K562 (cell line): ENCODE measurements around the gene NFYC. TPM values are rescaled to one million over a fixed set of nuclear protein-coding genes. Genes with fewer than 3 reads are reported as not detected.
A peak's percentile ranks its signal among the peaks of the same experiment; 100 is the strongest.

Source experiments
- ASH1L ChIP-seq: fragments of 450-650 bp; IDR thresholded peaks from 2 replicates; pipeline ENCODE4 v1.6.1; 2018; ENCODE audit warnings: borderline replicate concordance, mild to moderate bottlenecking, low read depth; ENCODE audit not compliant: partially characterized antibody
- BDP1 ChIP-seq: IDR thresholded peaks from 3 replicates; pipeline ENCODE4 v1.6.1; 2011; ENCODE audit not compliant: insufficient read length, insufficient read depth
- BRD9 ChIP-seq: fragments of 450-650 bp; IDR thresholded peaks from 2 replicates; pipeline ENCODE4 v1.6.1; 2018; ENCODE audit warnings: low read depth; ENCODE audit not compliant: partially characterized antibody
- CEBPG ChIP-seq, 3 experiments: fragments of 200-800 bp in 1 of 3; sonication (Bioruptor generic) in 1 of 3; sonication (generic) in 1 of 3; formaldehyde crosslinking in 1 of 3; IDR thresholded peaks in 2 of 3; conservative IDR thresholded peaks in 1 of 3; 2 replicates each; pipeline versions ENCODE4 v1.6.1 to v1.8.0; 2016 to 2022; ENCODE audit warnings: missing compliant biosample characterization in 2 of 3, missing genetic modification characterization in 2 of 3, mild to moderate bottlenecking in 1 of 3, missing genetic modification reagents in 1 of 3
- DIDO1 ChIP-seq: fragments of 450-650 bp; IDR thresholded peaks from 2 replicates; pipeline ENCODE4 v1.6.1; 2016; ENCODE audit warnings: low read depth, missing biosample characterization, missing genetic modification characterization
- DMBX1 ChIP-seq: fragments of 250-450 bp; sonication (Bioruptor Pico); IDR thresholded peaks from 2 replicates; pipeline ENCODE4 v1.8.0; 2022; ENCODE audit warnings: inconsistent platforms, mild to moderate bottlenecking, moderate library complexity, borderline replicate concordance
- E2F6 ChIP-seq, 2 experiments: IDR thresholded peaks; 2 replicates each; pipeline ENCODE4 v1.6.1; 2011; ENCODE audit warnings: borderline replicate concordance in 1 of 2, control low read depth in 1 of 2, low read depth in 1 of 2, low read length in 1 of 2, mild to moderate bottlenecking in 1 of 2, mixed read lengths in 1 of 2, moderate library complexity in 1 of 2; ENCODE audit not compliant: insufficient read depth in 1 of 2, insufficient read length in 1 of 2, poor library complexity in 1 of 2, severe bottlenecking in 1 of 2; ENCODE audit errors: extremely low read depth in 1 of 2
- EHMT2 ChIP-seq: fragments of 450-650 bp; IDR thresholded peaks from 2 replicates; pipeline ENCODE4 v1.6.1; 2018; ENCODE audit warnings: antibody characterized with exemption
- ETS2 ChIP-seq: IDR thresholded peaks from 2 replicates; pipeline ENCODE4 v1.6.1; 2016; ENCODE audit warnings: borderline replicate concordance, missing genetic modification characterization, mild to moderate bottlenecking, moderate library complexity, missing compliant biosample characterization; ENCODE audit not compliant: poor library complexity, severe bottlenecking
- HNRNPH1 ChIP-seq: fragments of 200-400 bp; formaldehyde crosslinking; optimal IDR thresholded peaks from 2 replicates; pipeline ENCODE3; 2017; ENCODE audit warnings: low read depth, mild to moderate bottlenecking, low read length, moderate library complexity
- NCOA4 ChIP-seq: fragments of 450-650 bp; IDR thresholded peaks from 2 replicates; pipeline ENCODE4 v1.6.1; 2018; ENCODE audit warnings: mild to moderate bottlenecking; ENCODE audit not compliant: partially characterized antibody
- NR1H2 ChIP-seq: sonication (generic); formaldehyde crosslinking; IDR thresholded peaks from 2 replicates; pipeline ENCODE4 v1.4.0; 2020; ENCODE audit warnings: mild to moderate bottlenecking, missing genetic modification reagents
- NR2F6 ChIP-seq: fragments of 450-650 bp; formaldehyde crosslinking; IDR thresholded peaks from 2 replicates; pipeline ENCODE4 v1.4.0; 2020; ENCODE audit warnings: mild to moderate bottlenecking
- POLR2A ChIP-seq: fragments of 450-650 bp; conservative IDR thresholded peaks from 2 replicates; pipeline ENCODE4 v1.6.1; 2016
- TCF7 ChIP-seq: sonication (generic); IDR thresholded peaks from 2 replicates; pipeline ENCODE4 v1.6.1; 2016; ENCODE audit warnings: antibody characterized with exemption, borderline replicate concordance
- TEAD4 ChIP-seq, 2 experiments: sonication (generic) in 1 of 2; formaldehyde crosslinking in 1 of 2; IDR thresholded peaks; 2 replicates each; pipeline versions ENCODE4 v1.6.1 to v1.8.0; 2012 to 2022; ENCODE audit warnings: borderline replicate concordance in 1 of 2, inconsistent platforms in 1 of 2, low read length in 1 of 2, mild to moderate bottlenecking in 1 of 2, missing genetic modification reagents in 1 of 2
- polyA plus RNA-seq, 8 experiments: library from polyadenylated mRNA; depleted of rRNA in 4 of 8; stranded (reverse) in 5 of 8; unstranded in 3 of 8; fragments of >200 nt; fragmentation: Nextera tagmentation in 2 of 8; fragmentation: Illumina TruSeq in 1 of 8; extraction: Ambion mirVana in 2 of 8; extraction: Trizol in 1 of 8; gene quantifications; 2 replicates each; pipeline versions ENCODE4 v1.2.1 to v1.2.3, GENCODE V29; 2011 to 2014; ENCODE audit warnings: inconsistent platforms in 1 of 8, missing spikeins in 1 of 8
- total RNA-seq, 7 experiments: library from RNA; depleted of rRNA in 6 of 7; stranded (reverse); fragments of >200 nt in 6 of 7; fragmentation: Illumina TruSeq in 2 of 7; extraction: Trizol in 2 of 7; gene quantifications; 2 replicates each; pipeline versions ENCODE4 v1.2.1 to v1.2.3, GENCODE V29; 2011 to 2021; ENCODE audit warnings: low replicate concordance in 1 of 7
- TF ChIP-seq, protein P1 (sequence below): fragments of 450-650 bp; IDR thresholded peaks from one replicate; pipeline ENCODE4 v1.6.1; 2018; ENCODE audit warnings: mild to moderate bottlenecking, moderate library complexity; ENCODE audit not compliant: partially characterized antibody
- TF ChIP-seq, protein P2 (sequence below): sonication (generic); formaldehyde crosslinking; IDR thresholded peaks from 2 replicates; pipeline ENCODE4 v1.8.1; 2023; ENCODE audit warnings: mild to moderate bottlenecking, missing genetic modification reagents
- TF ChIP-seq, protein P3 (sequence below), 2 experiments: IDR thresholded peaks in 1 of 2; conservative IDR thresholded peaks in 1 of 2; 2 replicates each; pipeline ENCODE4 v1.6.1; 2016; ENCODE audit warnings: low read depth in 2 of 2, mild to moderate bottlenecking in 1 of 2, missing compliant biosample characterization in 1 of 2, missing genetic modification characterization in 1 of 2, moderate library complexity in 1 of 2

The NFYC gene
- total and polyA plus RNA-seq, 9 of the 15 experiments (the other 6 are each of a cell fraction or from before 2014, with no cell fraction given) = 4.8 to 59.8 (median 41.1) TPM

GRCh38 chr1:40711465-40712404 lies 20.2 kb downstream of the NFYC start (continued):
- TF ChIP-seq, protein P1, sequence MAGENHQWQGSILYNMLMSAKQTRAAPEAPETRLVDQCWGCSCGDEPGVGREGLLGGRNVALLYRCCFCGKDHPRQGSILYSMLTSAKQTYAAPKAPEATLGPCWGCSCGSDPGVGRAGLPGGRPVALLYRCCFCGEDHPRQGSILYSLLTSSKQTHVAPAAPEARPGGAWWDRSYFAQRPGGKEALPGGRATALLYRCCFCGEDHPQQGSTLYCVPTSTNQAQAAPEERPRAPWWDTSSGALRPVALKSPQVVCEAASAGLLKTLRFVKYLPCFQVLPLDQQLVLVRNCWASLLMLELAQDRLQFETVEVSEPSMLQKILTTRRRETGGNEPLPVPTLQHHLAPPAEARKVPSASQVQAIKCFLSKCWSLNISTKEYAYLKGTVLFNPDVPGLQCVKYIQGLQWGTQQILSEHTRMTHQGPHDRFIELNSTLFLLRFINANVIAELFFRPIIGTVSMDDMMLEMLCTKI = no peak
- TF ChIP-seq NR1H2 (CRISPR knock-in tag) (no peak), ASH1L (no peak), HNRNPH1 (no peak), TCF7 (no peak), DMBX1 (CRISPR knock-in tag) (no peak), EHMT2 (0 out of 2 replicates have a peak, but pooled peaks have one; percentile 52), E2F6 (IDR thresholded peaks at IDR 0.05; ENCODE audit: borderline replicate concordance in 1 of 2, extremely low read depth in 1 of 2, insufficient read depth in 1 of 2, insufficient read length in 1 of 2, low read depth in 1 of 2, low read length in 1 of 2, poor library complexity in 1 of 2, severe bottlenecking in 1 of 2) (no peak), BDP1 (no peak), ETS2 (no peak), DIDO1 (tag) (no peak), POLR2A (no peak), NCOA4 (no peak), NR2F6 (no peak), TEAD4 (IDR thresholded peaks at IDR 0.05; ENCODE audit: low read length) (peak; percentile 13; the same call in 1 of the 2 replicates), TEAD4 (CRISPR knock-in tag; IDR thresholded peaks at IDR 0.05; ENCODE audit: borderline replicate concordance) (no peak), CEBPG (CRISPR knock-in tag; IDR thresholded peaks at IDR 0.05) (no peak), CEBPG (tag; conservative IDR thresholded peaks at IDR 0.05 in 1 of 2, IDR thresholded peaks at IDR 0.05 in 1 of 2) (no peak), BRD9 (no peak)
- TF ChIP-seq, protein P2, sequence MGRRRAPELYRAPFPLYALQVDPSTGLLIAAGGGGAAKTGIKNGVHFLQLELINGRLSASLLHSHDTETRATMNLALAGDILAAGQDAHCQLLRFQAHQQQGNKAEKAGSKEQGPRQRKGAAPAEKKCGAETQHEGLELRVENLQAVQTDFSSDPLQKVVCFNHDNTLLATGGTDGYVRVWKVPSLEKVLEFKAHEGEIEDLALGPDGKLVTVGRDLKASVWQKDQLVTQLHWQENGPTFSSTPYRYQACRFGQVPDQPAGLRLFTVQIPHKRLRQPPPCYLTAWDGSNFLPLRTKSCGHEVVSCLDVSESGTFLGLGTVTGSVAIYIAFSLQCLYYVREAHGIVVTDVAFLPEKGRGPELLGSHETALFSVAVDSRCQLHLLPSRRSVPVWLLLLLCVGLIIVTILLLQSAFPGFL (CRISPR knock-in tag) = no peak
- TF ChIP-seq, protein P3, sequence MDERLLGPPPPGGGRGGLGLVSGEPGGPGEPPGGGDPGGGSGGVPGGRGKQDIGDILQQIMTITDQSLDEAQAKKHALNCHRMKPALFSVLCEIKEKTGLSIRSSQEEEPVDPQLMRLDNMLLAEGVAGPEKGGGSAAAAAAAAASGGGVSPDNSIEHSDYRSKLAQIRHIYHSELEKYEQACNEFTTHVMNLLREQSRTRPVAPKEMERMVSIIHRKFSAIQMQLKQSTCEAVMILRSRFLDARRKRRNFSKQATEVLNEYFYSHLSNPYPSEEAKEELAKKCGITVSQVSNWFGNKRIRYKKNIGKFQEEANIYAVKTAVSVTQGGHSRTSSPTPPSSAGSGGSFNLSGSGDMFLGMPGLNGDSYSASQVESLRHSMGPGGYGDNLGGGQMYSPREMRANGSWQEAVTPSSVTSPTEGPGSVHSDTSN (CRISPR knock-in tag; IDR thresholded peaks at IDR 0.05; ENCODE audit: low read depth) = no peak
- TF ChIP-seq, protein P3 (tag; conservative IDR thresholded peaks at IDR 0.05; ENCODE audit: low read depth) = no peak
